Muscle layer of duodenum (tissue), 2 donors: Measurements from ENCODE around the gene PIK3R2.

Experiments
- H3K27ac ChIP-seq: one replicate; pipeline ENCODE4 v1.7.0; 2013; ENCODE audit warnings: mild to moderate bottlenecking, low read length
- H3K27me3 ChIP-seq: one replicate; pipeline ENCODE4 v1.7.0; 2013; ENCODE audit warnings: low read depth, mild to moderate bottlenecking, control low read depth, low read length
- H3K36me3 ChIP-seq, 2 donors: one replicate each; pipeline ENCODE4 v1.7.0; 2013; ENCODE audit warnings: low read length in 2 of 2, control low read depth in 1 of 2, mild to moderate bottlenecking in 1 of 2; ENCODE audit not compliant: insufficient read depth in 2 of 2, control insufficient read depth in 1 of 2
- H3K4me1 ChIP-seq, 2 donors: one replicate each; pipeline ENCODE4 v1.7.0; 2013; ENCODE audit warnings: low read length in 2 of 2, mild to moderate bottlenecking in 2 of 2, control low read depth in 1 of 2, moderate library complexity in 1 of 2; ENCODE audit not compliant: insufficient read depth in 2 of 2, control insufficient read depth in 1 of 2
- H3K4me3 ChIP-seq, 2 donors: one replicate each; pipeline ENCODE4 v1.7.0; 2013; ENCODE audit warnings: low read length in 2 of 2, low read depth in 1 of 2, mild to moderate bottlenecking in 1 of 2
- H3K9me3 ChIP-seq, 2 donors: one replicate each; pipeline ENCODE4 v1.7.0; 2013; ENCODE audit warnings: low read length in 2 of 2, control low read depth in 1 of 2, mild to moderate bottlenecking in 1 of 2; ENCODE audit not compliant: control insufficient read depth in 1 of 2
- donor health status: healthy.

Gene PIK3R2

DNA sequence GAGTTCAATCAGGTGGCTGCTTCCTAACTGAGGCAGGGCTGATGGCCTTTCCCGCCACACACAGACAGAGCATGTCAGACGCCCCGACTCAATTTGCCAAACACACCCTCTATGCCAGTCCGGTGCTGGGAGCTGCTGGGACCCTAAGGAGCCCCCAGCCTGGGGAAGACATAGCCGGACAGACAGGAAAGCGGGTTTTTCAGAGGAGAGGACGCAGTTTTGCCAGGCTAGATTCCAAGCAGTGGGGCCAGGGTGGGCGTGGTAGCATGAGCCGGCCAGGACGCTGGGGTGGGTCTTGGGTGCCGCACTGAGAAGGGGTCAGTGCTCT, 35.6 kb upstream of the PIK3R2 start:
- H3K4me1 ChIP-seq: peaks cover 9 to 25% of the 10 kb centered on the region in 2 donors
- peak overlapping the region; percentile 39 to 76 for H3K4me3 ChIP-seq
- H3K27ac ChIP-seq: no peak overlapping the region
- H3K36me3 ChIP-seq: peaks cover 0 to 4% of the 10 kb centered on the region in 2 donors
- H3K9me3 ChIP-seq: no peaks in the 10 kb centered on the region
- no peaks in the 10 kb centered on the region for H3K27me3 ChIP-seq

DNA sequence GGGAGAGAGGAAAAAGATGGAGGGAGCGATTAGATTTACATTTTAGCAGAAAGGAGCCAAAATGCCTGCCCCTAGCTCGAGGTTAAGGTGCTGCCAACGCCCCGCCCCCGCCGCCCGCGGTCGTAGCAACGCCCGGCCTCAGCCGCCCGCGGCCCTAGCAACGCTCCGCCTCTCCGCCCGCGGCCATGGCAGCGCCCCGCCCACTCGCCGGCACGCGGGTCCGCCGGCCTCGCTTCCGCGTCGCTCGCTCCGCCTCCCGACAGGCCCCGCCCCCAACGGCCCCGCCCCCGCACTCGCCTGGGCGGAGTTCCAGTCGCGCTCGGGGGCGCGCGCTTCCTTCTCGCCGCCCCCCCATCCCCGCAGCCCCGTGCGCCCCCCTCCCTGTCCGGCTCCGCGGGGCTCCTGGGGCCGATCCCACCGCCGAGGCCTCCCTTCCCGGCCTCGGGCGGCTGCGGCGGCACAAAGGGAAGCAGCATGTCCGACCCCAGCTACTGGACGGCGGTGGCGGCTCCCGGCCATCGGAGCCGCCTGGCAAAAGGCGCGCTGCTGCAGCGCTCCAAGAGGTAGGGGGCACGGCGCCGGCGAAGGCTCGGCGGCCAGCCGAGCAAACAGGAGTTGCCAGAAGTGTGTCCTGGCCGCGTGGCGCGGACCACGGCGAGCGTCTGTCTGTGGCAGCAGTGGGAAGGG, 35.1 kb upstream of the PIK3R2 start:
- H3K4me1 ChIP-seq: peaks cover 9 to 25% of the 10 kb centered on the region in 2 donors

DNA sequence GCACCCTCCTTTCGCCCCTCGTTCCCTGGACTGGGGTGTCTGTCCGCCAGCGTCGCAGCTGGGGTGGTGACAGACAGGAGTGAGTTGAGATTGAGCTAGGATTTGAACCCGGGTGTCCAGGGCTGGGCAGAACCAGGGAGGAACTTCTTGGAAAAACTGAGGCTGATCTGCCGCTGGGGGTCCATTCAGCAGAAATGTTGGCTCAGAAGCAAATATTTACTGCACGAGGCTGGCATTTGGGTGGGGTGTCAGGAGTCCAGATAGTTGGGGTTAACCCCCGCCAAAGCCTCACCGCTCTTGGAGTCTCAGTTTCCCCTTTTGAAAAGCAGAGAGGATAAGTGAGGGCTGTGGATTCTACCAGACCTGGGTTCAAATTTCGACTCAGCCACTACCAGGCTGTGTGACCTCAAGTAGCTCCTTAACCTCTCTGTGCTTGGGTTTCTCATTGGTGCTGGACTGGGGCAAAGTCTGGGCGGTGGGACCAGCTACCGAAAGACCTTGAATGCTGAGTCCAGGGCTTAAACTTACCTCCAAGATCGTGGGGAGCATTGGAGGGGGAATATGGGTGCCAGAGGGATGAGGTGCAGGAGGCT, 34.4 kb upstream of the PIK3R2 start:
- H3K4me1 ChIP-seq: peaks cover 9 to 25% of the 10 kb centered on the region in 2 donors
- peak overlapping the region; percentile 31 for H3K27ac ChIP-seq
- H3K4me3 ChIP-seq: peak overlapping the region; percentile 68 to 76
- peaks cover 9 to 11% of the 10 kb centered on the region in 2 donors for H3K36me3 ChIP-seq
- H3K9me3 ChIP-seq: no peaks in the 10 kb centered on the region
- no peaks in the 10 kb centered on the region for H3K27me3 ChIP-seq

More for the DNA sequence above, 35.1 kb upstream of the PIK3R2 start:
- H3K36me3 ChIP-seq: peaks cover 5 to 9% of the 10 kb centered on the region in 2 donors
- H3K27me3 ChIP-seq: no peaks in the 10 kb centered on the region
- H3K9me3 ChIP-seq: no peaks in the 10 kb centered on the region
- H3K4me3 ChIP-seq: peak overlapping the region; percentile 68 to 76
- peak overlapping the region; percentile 31 for H3K27ac ChIP-seq

DNA sequence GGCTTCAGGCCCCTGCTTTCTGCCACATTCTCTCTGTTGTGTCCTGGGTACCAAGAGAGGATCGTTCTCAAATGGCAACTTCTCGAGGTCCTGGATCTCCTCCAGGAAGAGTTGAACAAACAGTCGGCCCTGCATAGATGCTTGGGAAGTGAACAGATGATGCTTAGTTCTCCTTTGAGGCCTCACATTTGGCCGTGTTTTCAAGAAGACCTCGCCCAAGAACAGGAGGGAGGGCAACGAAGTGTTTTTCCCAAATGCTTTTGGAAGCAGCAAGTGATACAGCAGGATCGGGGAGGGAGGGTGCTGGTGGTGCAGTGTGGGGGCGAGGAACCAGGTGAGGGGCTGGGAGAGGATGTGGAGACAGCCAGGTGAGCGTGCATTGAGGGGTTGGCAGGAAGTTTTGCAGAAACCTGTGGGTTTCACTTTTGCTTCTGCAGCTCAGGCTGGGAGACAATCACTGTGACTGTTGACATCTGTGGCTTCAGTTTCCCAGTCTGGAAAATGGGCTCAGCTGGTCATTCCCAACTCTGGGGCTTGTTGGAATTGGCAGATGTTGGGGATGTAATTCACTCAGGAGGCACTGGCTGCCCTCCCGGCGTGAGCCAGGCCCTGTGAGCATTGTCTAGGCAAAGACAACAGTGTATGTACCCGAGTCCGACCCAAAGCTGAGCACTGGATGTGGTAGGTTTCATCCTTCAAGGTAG, 33.8 kb upstream of the PIK3R2 start:
- Histone ChIP-seq H3K9me3 (no peaks in the 10 kb centered on the region), H3K36me3 (peaks cover 9 to 16% of the 10 kb centered on the region in 2 donors), H3K4me3 (peak overlapping the region in 1 of 2 donors; percentile 68), H3K27me3 (no peaks in the 10 kb centered on the region), H3K27ac (no peak overlapping the region), H3K4me1 (peaks cover 9 to 25% of the 10 kb centered on the region in 2 donors)

DNA sequence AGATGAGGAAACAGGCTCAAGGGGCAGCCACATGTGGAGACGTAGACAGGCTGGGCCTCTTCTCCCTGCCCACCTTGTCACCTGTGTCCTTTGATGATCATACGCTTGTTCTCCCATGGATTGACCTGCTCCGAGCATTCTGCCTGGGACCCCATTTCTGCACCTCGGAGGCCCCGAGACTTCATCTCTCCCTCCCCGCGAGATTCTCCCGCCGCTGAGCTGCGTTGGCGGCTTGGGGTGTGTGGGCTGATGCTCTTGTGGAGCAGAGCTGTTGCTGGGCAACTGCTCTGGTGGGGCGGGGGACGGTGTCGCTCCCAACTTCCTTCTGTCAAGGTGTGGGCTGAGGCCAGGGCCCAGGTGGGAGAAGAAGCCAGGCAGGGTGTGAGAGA, 33.3 kb upstream of the PIK3R2 start:
- peaks cover 9 to 25% of the 10 kb centered on the region in 2 donors for H3K4me1 ChIP-seq
- H3K36me3 ChIP-seq: peaks cover 9 to 19% of the 10 kb centered on the region in 2 donors
- no peak overlapping the region for H3K27ac ChIP-seq
- no peak overlapping the region for H3K4me3 ChIP-seq
- no peaks in the 10 kb centered on the region for H3K27me3 ChIP-seq
- H3K9me3 ChIP-seq: no peaks in the 10 kb centered on the region

DNA sequence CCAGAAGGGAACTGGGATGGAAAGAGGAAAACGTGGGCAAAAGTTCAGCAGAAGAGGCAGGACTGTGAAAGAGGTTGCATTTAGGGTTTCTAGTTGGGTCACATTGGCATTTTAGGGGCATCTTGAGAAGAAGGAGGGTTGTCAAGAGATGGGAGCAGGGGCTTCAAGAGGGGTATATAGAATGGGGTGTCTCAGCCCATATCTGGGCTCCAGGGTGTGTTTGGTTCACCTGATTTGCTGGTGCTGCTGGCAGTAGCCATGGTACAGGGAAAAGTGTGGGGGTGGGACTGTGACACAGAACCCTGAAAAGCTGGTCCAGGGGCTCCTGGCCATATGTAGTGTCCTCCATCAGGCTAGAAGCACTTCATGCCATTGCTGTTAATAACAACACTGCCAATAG, 32.8 kb upstream of the PIK3R2 start:
- Histone ChIP-seq H3K4me3 (no peak overlapping the region), H3K27ac (no peak overlapping the region), H3K27me3 (no peaks in the 10 kb centered on the region), H3K36me3 (peaks cover 9 to 19% of the 10 kb centered on the region in 2 donors), H3K4me1 (peaks cover 9 to 25% of the 10 kb centered on the region in 2 donors), H3K9me3 (no peaks in the 10 kb centered on the region)

DNA sequence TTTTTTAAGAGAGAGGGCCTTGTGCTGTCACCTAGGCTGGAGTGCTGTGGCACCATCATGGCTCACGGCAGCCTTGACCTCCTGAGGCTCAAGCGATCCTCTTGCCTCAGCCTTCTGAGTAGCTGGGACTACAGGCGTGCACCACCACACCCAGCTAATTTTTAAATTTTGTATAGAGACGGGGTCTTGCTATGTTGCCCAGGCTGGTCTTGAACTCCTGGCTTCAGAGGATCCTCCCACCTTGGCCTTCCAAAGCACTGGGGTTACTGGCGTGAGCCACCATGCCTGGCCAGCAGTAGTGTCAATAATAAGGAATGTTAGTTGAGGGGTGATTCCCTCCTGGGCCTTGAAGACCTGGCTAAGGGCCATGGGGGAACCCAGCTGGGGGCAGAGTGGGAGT, 31.8 kb upstream of the PIK3R2 start:
- H3K36me3 ChIP-seq: peaks cover 11 to 19% of the 10 kb centered on the region in 2 donors
- H3K9me3 ChIP-seq: no peaks in the 10 kb centered on the region
- peaks cover 9 to 25% of the 10 kb centered on the region in 2 donors for H3K4me1 ChIP-seq
- no peak overlapping the region for H3K4me3 ChIP-seq
- no peaks in the 10 kb centered on the region for H3K27me3 ChIP-seq
- no peak overlapping the region for H3K27ac ChIP-seq

DNA sequence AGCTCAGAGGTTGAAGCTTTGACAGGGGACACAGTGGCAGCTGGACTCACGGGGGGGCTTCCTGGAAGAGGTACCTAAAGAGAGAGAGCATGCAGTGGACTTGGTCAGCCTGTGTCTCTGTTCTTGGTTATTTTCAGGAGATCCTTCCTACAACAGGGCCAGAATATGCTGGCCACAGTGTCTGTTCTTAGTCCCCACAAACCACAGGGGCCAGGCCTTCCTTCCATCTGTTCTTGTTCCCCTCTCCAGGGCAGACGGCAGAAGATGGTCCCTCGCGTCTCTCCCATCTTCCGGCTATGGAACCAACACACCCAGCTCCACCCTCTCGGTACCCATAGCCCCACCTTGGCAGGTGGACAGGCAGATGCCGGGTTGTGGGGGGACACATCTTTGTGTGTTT, 30.5 kb upstream of the PIK3R2 start:
- Histone ChIP-seq H3K4me3 (no peak overlapping the region), H3K27ac (no peak overlapping the region), H3K36me3 (peaks cover 13 to 19% of the 10 kb centered on the region in 2 donors), H3K9me3 (no peaks in the 10 kb centered on the region), H3K4me1 (peaks cover 5 to 18% of the 10 kb centered on the region in 2 donors), H3K27me3 (no peaks in the 10 kb centered on the region)

DNA sequence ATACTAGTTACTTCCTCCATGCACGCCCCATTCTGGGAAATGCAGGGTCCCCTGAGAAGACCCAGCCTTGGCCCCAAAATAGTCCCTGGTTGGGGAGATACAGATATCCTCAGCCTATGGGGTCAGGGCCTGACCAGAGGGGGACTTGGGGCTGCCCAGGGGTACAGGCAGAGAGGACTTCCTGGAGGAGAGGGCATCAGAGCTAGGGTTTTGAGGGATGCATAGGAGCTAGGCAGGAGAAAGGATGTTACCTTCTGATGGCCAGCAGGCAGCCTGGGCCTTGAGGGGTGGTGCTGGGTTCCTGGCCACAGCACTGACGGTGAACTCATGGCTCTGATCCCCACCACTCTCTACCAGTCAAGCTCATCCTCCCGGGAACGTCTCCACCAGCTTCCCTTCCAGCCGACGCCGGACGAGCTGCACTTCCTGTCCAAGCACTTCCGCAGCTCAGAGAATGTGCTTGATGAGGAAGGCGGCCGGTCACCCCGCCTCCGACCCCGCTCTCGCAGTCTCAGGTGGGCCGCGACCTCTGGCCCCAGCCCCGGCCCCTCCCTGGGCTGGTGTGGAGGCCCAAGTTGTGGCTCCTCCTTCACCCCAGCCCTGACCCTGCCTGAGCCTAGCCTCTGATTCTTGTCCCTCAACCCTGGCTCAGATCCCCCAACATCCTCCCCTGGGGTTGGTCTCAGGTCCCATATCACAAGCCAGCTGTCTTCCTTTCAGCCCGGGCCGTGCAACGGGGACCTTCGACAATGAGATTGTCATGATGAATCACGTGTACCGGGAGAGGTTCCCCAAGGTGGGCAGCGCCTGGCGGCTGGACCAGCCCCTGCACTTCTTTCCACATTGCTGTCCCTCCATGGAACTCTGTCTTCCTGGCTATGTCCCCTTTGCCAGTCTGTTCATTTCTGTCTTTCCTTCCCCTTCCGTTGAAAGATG, 29.8 kb upstream of the PIK3R2 start:
- Histone ChIP-seq H3K4me1 (peaks cover 4 to 14% of the 10 kb centered on the region in 2 donors), H3K9me3 (no peaks in the 10 kb centered on the region), H3K4me3 (no peak overlapping the region), H3K27me3 (no peaks in the 10 kb centered on the region), H3K36me3 (peaks cover 16 to 23% of the 10 kb centered on the region in 2 donors), H3K27ac (no peak overlapping the region)

DNA sequence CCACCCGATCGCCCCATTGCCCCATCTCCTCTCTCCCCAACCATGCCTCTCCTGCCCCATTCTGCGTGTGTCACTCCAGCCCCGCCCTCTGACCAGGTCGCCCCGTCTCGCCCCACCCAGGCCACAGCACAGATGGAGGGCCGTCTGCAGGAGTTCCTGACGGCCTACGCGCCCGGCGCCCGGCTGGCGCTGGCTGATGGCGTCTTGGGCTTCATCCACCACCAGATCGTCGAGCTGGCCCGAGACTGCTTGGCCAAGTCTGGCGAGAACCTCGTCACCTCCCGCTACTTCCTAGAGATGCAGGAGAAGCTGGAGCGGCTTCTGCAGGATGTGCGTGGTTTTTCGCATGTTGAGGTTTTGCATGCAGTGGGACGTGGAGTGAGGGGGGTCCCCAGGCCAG, 29.1 kb upstream of the PIK3R2 start:
- no peak overlapping the region for H3K4me3 ChIP-seq
- no peaks in the 10 kb centered on the region for H3K27me3 ChIP-seq
- H3K9me3 ChIP-seq: no peaks in the 10 kb centered on the region
- peaks cover 17 to 30% of the 10 kb centered on the region in 2 donors for H3K36me3 ChIP-seq
- H3K27ac ChIP-seq: no peak overlapping the region
- peaks cover under 1 to 7% of the 10 kb centered on the region in 2 donors for H3K4me1 ChIP-seq

DNA sequence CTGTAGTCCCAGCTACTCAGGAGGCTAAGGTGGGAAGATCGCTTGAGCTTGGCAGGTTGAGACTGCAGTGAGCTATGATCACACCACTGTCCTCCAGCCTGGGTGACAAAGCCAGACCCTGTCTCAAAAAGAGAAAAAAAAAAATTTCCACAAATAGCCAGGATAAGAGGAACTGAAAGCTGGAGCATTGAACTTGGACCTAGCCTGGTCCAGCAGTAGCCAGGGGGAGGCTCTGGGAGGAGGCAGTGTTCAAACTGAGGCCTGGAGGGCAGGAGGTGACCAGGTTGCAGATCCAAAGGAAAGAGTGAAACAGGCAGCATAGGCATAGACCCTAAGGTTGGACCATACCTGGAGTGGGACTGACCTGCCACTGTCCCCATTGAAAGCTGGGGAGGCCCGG, 26.9 kb upstream of the PIK3R2 start:
- H3K4me1 ChIP-seq: no peaks in the 10 kb centered on the region
- H3K9me3 ChIP-seq: no peaks in the 10 kb centered on the region
- no peak overlapping the region for H3K4me3 ChIP-seq
- H3K27ac ChIP-seq: no peak overlapping the region
- H3K27me3 ChIP-seq: no peaks in the 10 kb centered on the region
- H3K36me3 ChIP-seq: peaks cover 32 to 43% of the 10 kb centered on the region in 2 donors
